Activated CD4-positive, alpha-beta T cell treated with anti-CD3 and anti-CD28 coated beads for 48 hours (primary cell): ENCODE measurements around the gene IL12A.

Source experiments
- DNase-seq: peaks from one replicate; pipeline ENCODE4 v3.0.0-alpha.2; 2020

The IL12A gene

DNA sequence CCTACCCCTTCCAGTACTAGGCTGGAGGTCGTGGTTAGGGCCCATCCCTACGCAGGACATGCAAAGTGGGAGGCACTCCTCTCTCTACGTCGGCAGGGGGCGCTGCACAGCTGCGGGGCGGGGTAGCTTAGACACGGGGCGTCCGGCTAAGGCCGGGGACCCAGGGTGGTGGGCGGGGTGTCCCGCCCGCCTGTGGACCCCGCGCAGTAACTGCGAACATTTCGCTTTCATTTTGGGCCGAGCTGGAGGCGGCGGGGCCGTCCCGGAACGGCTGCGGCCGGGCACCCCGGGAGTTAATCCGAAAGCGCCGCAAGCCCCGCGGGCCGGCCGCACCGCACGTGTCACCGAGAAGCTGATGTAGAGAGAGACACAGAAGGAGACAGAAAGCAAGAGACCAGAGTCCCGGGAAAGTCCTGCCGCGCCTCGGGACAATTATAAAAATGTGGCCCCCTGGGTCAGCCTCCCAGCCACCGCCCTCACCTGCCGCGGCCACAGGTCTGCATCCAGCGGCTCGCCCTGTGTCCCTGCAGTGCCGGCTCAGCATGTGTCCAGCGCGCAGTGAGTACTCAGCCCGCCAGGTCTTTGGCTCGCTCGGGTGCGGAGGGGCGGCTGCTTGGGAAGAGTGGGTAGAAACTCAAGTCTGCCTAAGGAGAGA lies at the start of gene IL12A:
Gene IL12A, plus strand, starts transcription at position 219 of the 655 bp plus-strand sequence.
- DNase-seq = peak; percentile 87

GRCh38 chr3:159941038-159942000 lies 47.3 kb upstream of the IL12A start:
- DNase-seq = no peak

- no peak for DNase-seq
Observed at GRCh38 chr3:159944781-159945180, 43.9 kb upstream of the IL12A start.

DNA sequence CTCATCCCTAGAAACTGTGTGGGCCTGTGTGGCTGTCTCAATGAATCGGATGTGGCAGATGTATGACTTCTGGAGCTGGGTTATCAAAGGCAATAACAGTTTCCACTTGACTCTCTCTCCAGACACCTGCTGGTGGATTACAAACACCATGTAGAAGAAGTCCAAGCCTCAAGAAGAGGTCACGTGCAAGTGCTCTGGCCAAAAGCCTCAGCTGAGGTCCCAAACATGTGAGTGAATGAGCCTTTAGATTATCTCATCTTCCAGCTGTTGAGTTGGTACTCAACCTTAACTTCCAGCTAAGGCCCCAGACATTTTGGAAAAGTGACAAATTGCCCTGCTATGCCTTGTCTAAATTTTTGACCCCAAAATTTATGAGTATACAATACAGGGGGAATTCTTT lies 42.7 kb upstream of the IL12A start:
- DNase-seq = no peak

DNA sequence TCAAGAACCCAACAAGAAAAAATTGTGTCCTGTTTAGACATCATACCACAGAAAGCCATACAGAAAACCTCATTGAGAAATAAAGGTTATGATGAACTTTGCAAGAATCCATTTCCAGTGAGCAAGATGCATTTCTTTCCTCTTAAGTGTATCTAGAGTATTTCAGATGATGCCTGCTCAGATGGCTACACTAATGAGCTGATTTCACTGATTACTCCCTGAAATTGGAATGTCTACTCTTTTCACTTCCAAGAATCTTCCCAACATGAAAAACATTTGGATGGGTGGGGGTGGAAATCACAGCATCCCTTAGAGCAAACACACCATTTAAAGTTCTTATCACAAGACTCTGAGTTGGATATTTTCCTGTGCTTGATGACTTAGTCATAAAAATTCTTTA lies 41.4 kb upstream of the IL12A start:
- no peak for DNase-seq

DNA sequence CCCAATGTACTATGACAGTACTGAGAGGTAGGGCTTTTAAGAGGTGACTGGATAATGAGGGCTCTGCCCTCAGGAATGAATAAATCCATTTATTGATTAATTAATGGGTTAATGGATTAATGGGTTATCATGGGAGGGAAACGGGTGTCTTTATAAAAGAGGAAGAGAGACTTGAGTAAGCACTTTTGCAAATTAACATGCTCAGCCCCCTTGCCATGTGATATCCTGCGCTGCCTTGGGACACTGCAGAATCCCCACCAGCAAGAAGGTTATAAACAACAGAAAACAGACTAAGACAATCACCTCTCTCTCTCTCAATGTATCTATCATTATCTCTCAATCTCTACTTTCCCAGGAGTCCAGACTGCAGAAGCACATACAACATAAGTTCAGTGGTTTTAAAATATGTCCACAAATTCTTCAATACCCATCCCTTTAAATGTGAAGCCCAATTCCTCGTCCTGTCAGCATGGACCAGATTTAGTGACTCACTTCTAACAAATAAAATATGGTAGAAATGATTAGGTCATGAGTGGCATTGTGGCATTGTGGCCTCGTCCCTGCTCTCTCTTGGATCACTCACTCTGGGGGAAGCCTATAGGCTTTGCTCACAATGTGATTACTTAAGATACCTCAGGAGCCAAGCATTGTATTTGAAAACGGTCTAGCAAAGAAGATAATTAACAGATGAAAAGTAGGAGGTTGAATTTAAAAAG lies 40.0 kb upstream of the IL12A start:
- no peak for DNase-seq

- DNase-seq = no peak
Observed at GRCh38 chr3:159950156-159950898, 38.3 kb upstream of the IL12A start.

DNA sequence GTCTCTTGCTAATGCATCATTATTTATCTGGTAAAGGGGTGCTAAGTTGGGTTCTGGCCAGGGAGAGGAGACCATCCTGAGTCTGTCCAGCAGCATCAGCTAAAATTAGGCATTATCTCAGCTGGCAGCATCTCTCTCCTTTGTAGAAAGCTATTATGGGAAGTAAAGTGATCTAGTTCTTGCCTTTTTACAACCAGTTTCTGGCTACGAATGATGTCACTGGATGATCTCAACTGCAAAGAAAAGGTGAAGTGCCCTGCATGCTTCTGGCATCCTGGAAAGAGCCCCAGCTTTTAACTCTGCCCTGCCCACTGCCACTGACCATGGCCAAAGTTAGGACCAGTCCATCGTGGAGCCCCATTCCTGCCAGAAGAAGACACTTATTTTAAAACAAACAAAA lies 37.1 kb upstream of the IL12A start:
- no peak for DNase-seq

GRCh38 chr3:159953325-159954085 lies 35.1 kb upstream of the IL12A start:
- no peak for DNase-seq

DNA sequence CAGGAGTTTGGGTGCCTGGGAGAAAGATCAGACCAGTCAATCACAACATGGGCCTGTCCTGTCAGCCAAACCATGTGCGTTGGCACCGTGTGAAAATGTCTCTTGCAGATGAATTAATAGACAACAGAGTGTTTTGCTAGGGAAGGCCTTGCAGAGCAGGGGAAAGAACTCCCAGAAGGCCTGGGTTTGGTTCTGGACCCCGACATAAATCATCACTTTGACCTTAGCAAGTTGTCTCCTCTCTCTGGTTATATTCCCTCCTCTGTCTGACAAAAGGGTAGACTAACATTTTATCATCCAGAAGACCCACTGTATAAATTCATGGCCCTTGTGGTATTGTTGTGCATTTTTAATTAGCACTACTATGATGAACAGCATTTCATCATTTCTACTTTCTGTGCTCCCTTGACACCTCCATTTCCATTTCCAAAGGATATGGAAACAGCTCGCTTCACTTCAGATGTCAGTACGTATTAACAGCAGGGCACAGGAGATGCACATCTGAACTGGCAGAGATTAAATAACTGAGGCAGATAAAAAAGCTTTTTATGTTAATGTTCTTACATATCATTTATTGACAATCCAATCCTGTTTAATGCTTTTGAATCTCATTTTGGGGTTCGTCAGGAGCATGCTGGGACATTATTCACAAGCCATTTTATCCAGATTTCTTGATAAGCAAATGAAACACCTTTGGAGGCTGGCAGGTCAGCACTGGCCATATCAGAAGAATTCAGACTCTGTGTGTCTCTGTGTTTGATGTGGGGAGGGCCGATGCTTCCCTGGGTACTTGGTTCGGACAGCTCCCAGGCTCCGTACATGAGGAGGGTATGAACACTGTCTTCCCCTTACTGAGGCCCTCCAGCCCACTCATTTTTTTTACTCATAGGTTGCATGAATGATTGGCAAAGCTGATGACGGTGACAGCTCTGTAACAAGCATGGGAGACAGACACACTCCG lies 28.2 kb upstream of the IL12A start:
- DNase-seq = no peak

DNA sequence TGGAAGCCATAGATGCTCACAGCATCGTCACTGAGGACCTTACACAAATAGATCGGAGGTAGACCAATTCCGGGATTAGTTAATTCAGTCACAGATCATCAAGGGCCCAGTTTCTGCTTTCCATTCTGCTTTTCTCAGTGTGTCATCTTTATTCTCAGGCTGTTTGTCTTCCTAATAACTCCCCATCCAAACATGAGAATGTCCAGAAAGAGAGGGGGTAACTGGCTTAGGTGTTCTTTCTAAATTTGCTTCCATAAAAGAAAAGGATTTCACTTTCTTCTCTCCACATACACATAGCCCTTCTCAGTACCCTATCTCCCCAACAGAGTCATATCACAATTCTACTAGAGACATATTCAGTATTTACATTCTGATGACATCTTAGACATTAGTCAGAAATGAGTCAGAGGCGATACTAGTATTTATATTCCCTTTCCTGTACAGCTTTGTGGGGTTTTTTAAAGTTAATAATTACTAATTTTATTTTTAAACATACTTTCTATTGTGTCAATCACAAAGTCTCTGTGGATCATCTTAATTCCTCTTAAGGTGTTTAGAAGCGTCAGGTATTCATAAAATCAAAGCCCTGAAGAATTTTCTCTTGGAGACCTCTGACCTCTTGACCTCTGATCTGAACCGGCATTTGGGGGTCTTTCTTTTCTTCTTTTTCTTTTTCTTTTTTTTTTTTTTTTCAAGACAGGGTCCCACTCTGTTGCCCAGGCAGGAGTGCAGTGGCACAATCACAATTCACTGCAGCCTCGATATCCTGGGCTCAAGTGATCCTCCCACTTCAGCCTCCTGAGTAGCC lies 24.3 kb upstream of the IL12A start:
- no peak for DNase-seq

DNA sequence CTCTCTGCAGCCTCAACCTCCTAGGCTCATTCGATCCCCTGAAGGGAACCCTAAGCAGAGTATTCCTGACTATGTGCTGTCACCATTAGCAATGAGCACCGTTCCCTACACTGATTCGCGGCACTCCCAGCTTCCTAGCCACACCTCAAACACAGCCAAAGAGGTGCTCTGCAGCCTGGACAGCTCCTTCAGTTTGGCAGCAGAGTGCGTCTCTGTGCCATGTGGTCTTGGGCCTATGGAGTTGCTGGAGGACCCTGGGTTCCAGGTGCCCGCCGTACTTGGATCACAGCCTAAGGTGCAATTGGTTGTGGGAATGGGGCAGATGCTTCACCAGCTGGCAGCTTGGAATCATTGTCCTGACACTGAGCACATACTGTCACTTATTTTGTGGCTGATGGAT lies 17.3 kb upstream of the IL12A start:
- no peak for DNase-seq

DNA sequence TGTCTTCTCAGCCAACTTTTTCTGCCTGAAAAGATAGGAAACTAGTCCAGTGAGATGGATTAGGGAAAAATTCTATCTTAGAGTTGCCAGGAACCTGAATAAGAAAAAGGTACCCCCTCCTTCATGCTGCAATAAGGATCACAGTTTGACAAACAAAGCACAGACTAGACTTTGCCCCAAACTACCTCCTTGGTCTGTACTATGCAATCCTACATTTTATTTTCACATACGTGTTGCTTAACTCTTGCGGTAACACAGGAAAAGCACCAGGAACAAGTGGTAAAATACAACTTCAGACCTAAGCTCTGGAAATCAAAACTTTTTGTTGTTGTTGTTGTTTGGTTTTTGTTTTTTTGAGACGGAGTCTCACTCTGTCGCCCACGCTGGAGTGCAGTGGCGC lies 11.3 kb upstream of the IL12A start:
- DNase-seq = no peak

- DNase-seq = no peak
Observed at GRCh38 chr3:159978353-159978752, 10.3 kb upstream of the IL12A start.

DNA sequence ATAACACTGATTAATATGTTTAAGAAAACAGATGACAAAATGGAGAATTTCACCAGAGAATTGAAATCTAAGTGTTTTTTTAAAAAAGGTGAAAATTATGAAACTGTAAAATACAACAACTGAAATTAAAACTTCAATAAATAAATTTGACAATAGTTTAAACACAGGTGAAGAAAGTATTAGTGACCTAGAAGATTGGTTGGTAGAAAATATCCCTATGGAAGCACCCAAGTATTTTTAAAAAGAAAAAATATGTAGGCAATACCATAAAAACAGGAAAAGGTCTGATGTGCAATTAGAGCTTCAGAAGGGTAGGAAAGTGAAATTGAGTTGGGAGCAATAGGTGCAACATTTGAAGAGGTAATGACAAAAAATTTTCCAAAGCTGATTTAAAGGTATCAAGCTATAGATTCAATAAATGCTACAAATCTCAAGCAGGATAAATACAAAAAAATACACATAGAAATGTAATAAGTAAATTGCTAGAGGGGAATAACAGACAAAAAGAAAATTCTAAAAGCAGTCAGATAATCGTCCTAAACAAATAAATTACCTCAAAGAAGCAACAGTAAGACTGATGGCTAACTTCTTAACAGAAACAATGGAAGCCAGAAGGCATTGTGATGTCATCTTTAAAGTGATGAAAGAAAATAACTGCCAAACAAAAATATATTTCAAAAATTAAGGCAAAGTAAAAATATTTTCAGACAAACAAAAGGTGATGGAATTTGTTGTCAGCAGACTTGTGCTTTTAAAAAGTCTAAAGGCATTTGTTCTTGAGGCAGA lies 9.5 kb upstream of the IL12A start:
- no peak for DNase-seq

- DNase-seq = no peak
Observed at GRCh38 chr3:159982442-159982974, 6.1 kb upstream of the IL12A start.

- peak; percentile 13 for DNase-seq
Observed at GRCh38 chr3:159987291-159987711, 1.3 kb upstream of the IL12A start.

DNA sequence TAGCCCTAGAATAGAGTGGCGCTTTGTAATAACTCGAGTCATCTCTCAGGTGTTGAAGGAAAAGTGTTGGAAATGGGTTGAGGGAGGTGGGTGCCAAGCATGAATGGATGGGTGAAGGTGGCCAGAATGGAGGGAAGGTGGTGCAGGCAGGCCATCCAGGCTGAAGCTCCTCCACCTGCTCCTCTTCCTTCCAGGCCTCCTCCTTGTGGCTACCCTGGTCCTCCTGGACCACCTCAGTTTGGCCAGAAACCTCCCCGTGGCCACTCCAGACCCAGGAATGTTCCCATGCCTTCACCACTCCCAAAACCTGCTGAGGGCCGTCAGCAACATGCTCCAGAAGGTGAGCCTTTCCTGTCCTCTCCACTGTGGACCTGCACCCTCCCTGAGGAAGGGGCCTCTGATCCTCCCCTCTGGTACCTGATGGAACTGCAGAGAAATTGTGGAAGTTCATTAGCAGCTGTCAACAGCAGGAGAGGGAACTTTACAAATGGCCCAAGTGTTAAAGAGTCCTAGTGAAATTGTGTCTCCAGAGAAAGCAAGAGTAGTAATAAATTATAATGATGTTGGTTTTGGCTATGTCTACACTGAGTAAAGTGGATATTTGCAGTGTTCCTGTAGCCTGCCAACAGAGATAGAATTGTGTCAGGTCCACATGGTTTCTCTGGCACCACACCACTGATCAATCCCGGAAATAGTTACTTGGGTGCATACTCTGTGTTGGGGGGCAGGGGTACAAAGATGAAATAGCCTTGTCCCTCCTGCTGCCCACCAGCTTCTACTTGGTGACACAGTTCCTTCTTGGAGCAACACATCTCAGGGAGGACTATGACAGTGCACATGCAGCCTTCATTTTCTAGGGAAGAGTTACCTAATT lies 1.6 kb downstream of the IL12A start:
- DNase-seq = no peak
